NCI-H2196 (cell line): ENCODE results near the gene MEP1B.

Source experiments
- DNase-seq: peaks from one replicate; lab custom pipeline; 2025; ENCODE audit not compliant: unreplicated experiment; lab: John Stamatoyannopoulos, UW

Gene MEP1B

DNA sequence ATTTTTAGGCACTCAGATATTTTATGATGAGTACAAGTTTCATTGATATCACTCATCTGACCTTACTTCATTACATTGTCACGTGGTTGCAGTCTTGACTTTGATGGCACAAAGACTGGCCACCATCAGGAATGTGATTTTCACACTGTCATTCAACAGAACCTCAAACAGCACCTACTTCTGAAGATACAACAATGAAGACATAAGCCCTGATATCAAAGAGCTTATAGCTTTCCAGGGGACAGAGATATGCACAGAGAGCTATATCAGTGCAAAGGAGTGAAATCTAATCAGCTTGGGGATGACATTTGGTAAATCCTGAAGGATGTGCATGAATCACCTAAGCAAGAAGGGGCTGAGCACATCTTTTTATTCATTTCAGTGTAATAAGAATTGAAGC, 72.3 kb downstream of the MEP1B start:
- DNase-seq = no peak

DNA sequence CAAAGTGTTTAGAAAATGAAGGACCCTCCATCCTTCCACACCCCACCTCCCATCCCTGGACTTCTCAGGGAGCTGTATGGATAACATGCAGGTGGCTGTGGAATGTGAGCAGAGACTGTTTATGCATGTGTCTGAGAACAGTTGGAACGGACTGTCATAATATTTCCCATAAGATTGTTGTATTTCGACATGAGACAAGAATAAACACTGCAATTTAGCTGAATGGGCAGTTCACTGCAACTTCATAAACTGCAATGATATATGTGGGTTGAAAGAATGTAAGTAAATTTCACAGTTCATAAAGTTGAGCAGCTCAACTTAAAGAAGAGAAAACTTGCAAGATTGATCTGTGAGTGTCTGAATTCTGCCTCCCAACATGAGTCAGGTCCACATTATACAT, 74.6 kb downstream of the MEP1B start:
- no peak for DNase-seq

DNA sequence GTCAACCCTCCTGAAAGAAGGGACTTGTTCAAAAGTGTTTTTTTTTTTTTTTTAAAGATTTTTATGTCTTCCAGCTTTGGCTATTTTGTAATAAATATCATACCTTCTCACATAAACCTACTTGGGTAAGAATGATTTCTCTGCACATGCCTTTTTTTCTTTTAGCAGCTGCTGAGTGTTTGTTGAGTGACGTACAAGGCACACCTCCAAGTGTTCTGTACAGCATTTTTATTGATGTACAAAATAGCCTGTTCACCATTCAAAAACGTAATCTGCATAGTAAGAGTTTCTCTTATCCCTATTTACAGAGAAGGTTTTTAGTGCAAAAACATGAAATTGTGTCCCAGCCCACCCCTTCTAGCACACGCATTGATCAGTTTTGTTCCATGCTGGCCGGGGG, 77.6 kb downstream of the MEP1B start:
- DNase-seq = no peak
